H1 (cell line): ENCODE measurements around the gene ATP9B. TPM values are rescaled to one million over a fixed set of nuclear protein-coding genes. Genes with fewer than 3 reads are reported as not detected.
A peak's percentile ranks its signal among the peaks of the same experiment; 100 is the strongest.

Experiments used
- CTCF ChIA-PET: fragments of 300-600 bp; sonication (Branson Sonifier 250); formaldehyde crosslinking; loops from one replicate; lab custom pipeline; 2021; ENCODE audit not compliant: partially characterized antibody; lab: Charles Lee
- POLR2A ChIA-PET: fragments of 300-600 bp; sonication (Branson Sonifier 250); formaldehyde crosslinking; loops from one replicate; lab custom pipeline; 2021; ENCODE audit warnings: inconsistent platforms; ENCODE audit not compliant: partially characterized antibody; lab: Charles Lee
- DNase-seq, 2 experiments: peaks; one replicate each; pipeline versions ENCODE4 v3.0.0 to v3.0.0-alpha.2; 2010 to 2022; ENCODE audit warnings: low spot score in 2 of 2, low read depth in 1 of 2, mixed read lengths in 1 of 2
- FAIRE-seq: peaks from 2 replicates; lab custom pipeline; 2011; peaks lifted over from hg19 to GRCh38; lab: Jason Lieb, UNC
- H2AFZ ChIP-seq: 2 replicates; pipeline ENCODE4 v1.8.1; 2012; ENCODE audit warnings: low read length, inconsistent platforms
- H2AK5ac ChIP-seq: 2 replicates; pipeline ENCODE4 v1.6.1; 2013; ENCODE audit warnings: low read depth, low read length
- H2BK120ac ChIP-seq: replicated peaks from 2 replicates; pipeline ENCODE3; 2013; ENCODE audit warnings: low read depth, low read length, inconsistent platforms
- H2BK12ac ChIP-seq: 2 replicates; pipeline ENCODE4 v1.6.1; 2013; ENCODE audit warnings: low read depth, low read length
- H2BK15ac ChIP-seq: 2 replicates; pipeline ENCODE4 v1.6.1; 2013; ENCODE audit warnings: low read length
- H2BK20ac ChIP-seq: 2 replicates; pipeline ENCODE4 v1.6.1; 2013; ENCODE audit warnings: low read length
- H2BK5ac ChIP-seq: 2 replicates; pipeline ENCODE4 v1.6.1; 2013; ENCODE audit warnings: low read depth, low read length
- H3K14ac ChIP-seq: 2 replicates; pipeline ENCODE4 v1.6.1; 2013; ENCODE audit warnings: inconsistent platforms; ENCODE audit not compliant: insufficient read length
- H3K18ac ChIP-seq: 2 replicates; pipeline ENCODE4 v1.6.1; 2013; ENCODE audit warnings: low read length; ENCODE audit errors: extremely low read depth
- H3K23ac ChIP-seq: 2 replicates; pipeline ENCODE4 v1.6.1; 2013; ENCODE audit warnings: inconsistent platforms; ENCODE audit not compliant: insufficient read length
- H3K23me2 ChIP-seq: 2 replicates; pipeline ENCODE4 v1.6.1; 2013; ENCODE audit warnings: low read depth, low read length
- H3K27ac ChIP-seq: 2 replicates; pipeline ENCODE4 v1.6.1; 2011; ENCODE audit warnings: low read depth, low read length, inconsistent platforms
- H3K27me3 ChIP-seq, 4 experiments: replicated peaks in 1 of 4; 1 replicate in 1 of 4; 2 replicates in 3 of 4; pipeline versions ENCODE4 v1.6.1 to v1.8.1; 2011 to 2013; ENCODE audit warnings: low read length in 3 of 4, mild to moderate bottlenecking in 3 of 4, inconsistent platforms in 2 of 4, mixed read lengths in 2 of 4, moderate library complexity in 1 of 4; ENCODE audit not compliant: control insufficient read depth in 3 of 4, insufficient read depth in 3 of 4; ENCODE audit errors: extremely low read depth in 1 of 4
- H3K36me3 ChIP-seq, 4 experiments: 2 replicates each; pipeline versions ENCODE4 v1.6.1 to v1.8.1; 2011 to 2013; ENCODE audit warnings: mild to moderate bottlenecking in 4 of 4, low read length in 3 of 4, moderate library complexity in 2 of 4, control low read depth in 1 of 4, inconsistent platforms in 1 of 4; ENCODE audit not compliant: insufficient read depth in 4 of 4, control insufficient read depth in 2 of 4
- H3K4ac ChIP-seq: replicated peaks from 2 replicates; pipeline ENCODE3; 2013; ENCODE audit warnings: low read length, low read depth, mixed read lengths, inconsistent platforms; ENCODE audit not compliant: insufficient read length
- H3K4me1 ChIP-seq, 4 experiments: replicated peaks in 1 of 4; 1 replicate in 1 of 4; 2 replicates in 3 of 4; pipeline versions ENCODE4 v1.6.1 to v1.8.1; 2011 to 2013; ENCODE audit warnings: low read length in 3 of 4, inconsistent platforms in 2 of 4, mixed read lengths in 1 of 4; ENCODE audit not compliant: insufficient read depth in 4 of 4, control insufficient read depth in 3 of 4
- H3K4me2 ChIP-seq, 2 experiments: 2 replicates each; pipeline versions ENCODE4 v1.6.1 to v1.8.1; 2011 to 2013; ENCODE audit warnings: low read depth in 2 of 2, low read length in 2 of 2, control low read depth in 1 of 2, inconsistent platforms in 1 of 2, mild to moderate bottlenecking in 1 of 2; ENCODE audit not compliant: insufficient read depth in 1 of 2
- H3K4me3 ChIP-seq, 4 experiments: fragments of 200-600, 300-600 bp in 1 of 4; sonication (generic), shearing (Covaris generic), sonication (Bioruptor Twin) in 1 of 4; 2 replicates each; pipeline versions ENCODE4 v1.5.1 to v1.8.1; 2011 to 2016; ENCODE audit warnings: low read length in 4 of 4, low read depth in 3 of 4, control low read depth in 2 of 4, inconsistent platforms in 2 of 4, mild to moderate bottlenecking in 2 of 4, mixed read lengths in 1 of 4, moderate library complexity in 1 of 4; ENCODE audit not compliant: insufficient read depth in 2 of 4; ENCODE audit errors: extremely low read depth in 1 of 4
- H3K56ac ChIP-seq: replicated peaks from 2 replicates; pipeline ENCODE3; 2013; ENCODE audit warnings: low read depth, mild to moderate bottlenecking, mixed read lengths, low read length, inconsistent platforms; ENCODE audit not compliant: insufficient read length
- H3K79me1 ChIP-seq: 2 replicates; pipeline ENCODE4 v1.6.1; 2013; ENCODE audit warnings: low read depth, low read length, control low read depth
- H3K79me2 ChIP-seq, 2 experiments: 2 replicates each; pipeline versions ENCODE4 v1.6.1 to v1.8.1; 2012 to 2013; ENCODE audit warnings: low read length in 2 of 2, mild to moderate bottlenecking in 2 of 2, inconsistent platforms in 1 of 2; ENCODE audit not compliant: insufficient read depth in 2 of 2, control insufficient read depth in 1 of 2
- H3K9ac ChIP-seq, 4 experiments: replicated peaks in 1 of 4; 1 replicate in 1 of 4; 2 replicates in 3 of 4; pipeline versions ENCODE4 v1.6.1 to v1.8.1; 2011 to 2013; ENCODE audit warnings: low read depth in 3 of 4, low read length in 3 of 4, control low read depth in 2 of 4, mild to moderate bottlenecking in 2 of 4, moderate library complexity in 2 of 4, inconsistent platforms in 1 of 4; ENCODE audit errors: extremely low read depth in 1 of 4
- H3K9me3 ChIP-seq, 2 experiments: 2 replicates each; pipeline versions ENCODE4 v1.6.1 to v1.8.1; 2012 to 2013; ENCODE audit warnings: mild to moderate bottlenecking in 2 of 2, moderate library complexity in 2 of 2, control low read depth in 1 of 2, inconsistent platforms in 1 of 2, low read depth in 1 of 2, low read length in 1 of 2, mixed read lengths in 1 of 2; ENCODE audit not compliant: insufficient read depth in 2 of 2
- H4K20me1 ChIP-seq, 2 experiments: replicated peaks in 1 of 2; 2 replicates each; pipeline versions ENCODE3 to v1.8.1; 2011 to 2013; ENCODE audit warnings: inconsistent platforms in 2 of 2, low read length in 2 of 2, mild to moderate bottlenecking in 1 of 2; ENCODE audit not compliant: insufficient read depth in 2 of 2, control insufficient read depth in 1 of 2
- H4K5ac ChIP-seq: 2 replicates; pipeline ENCODE4 v1.6.1; 2013; ENCODE audit warnings: low read length, low read depth, mixed read lengths, inconsistent platforms; ENCODE audit not compliant: insufficient read length
- H4K8ac ChIP-seq: 2 replicates; pipeline ENCODE4 v1.8.0; 2013; ENCODE audit warnings: mild to moderate bottlenecking, moderate library complexity, low read length, inconsistent platforms; ENCODE audit not compliant: insufficient read depth; ENCODE audit errors: extremely low read depth
- H4K91ac ChIP-seq: replicated peaks from 2 replicates; pipeline ENCODE3; 2013; ENCODE audit warnings: low read length, mixed read lengths, inconsistent platforms; ENCODE audit not compliant: insufficient read length
- ASH2L ChIP-seq: fragments of 200-600, 300-600 bp; sonication (generic); IDR thresholded peaks from one replicate; pipeline ENCODE4 v1.7.1; 2017; ENCODE audit warnings: low read length
- BCL11A ChIP-seq, 2 experiments: IDR thresholded peaks; one replicate each; pipeline ENCODE4 v1.6.1; 2011; ENCODE audit warnings: low read depth in 2 of 2, low read length in 2 of 2, mild to moderate bottlenecking in 2 of 2
- BRCA1 ChIP-seq: IDR thresholded peaks from 2 replicates; pipeline ENCODE4 v1.6.1; 2012; ENCODE audit warnings: low read depth, low read length, improper control_type of control experiment
- JUN ChIP-seq: IDR thresholded peaks from 2 replicates; pipeline ENCODE4 v1.6.1; 2011; ENCODE audit warnings: low read depth, mild to moderate bottlenecking, improper control_type of control experiment, low read length
- JUND ChIP-seq: IDR thresholded peaks from 2 replicates; pipeline ENCODE4 v1.6.1; 2011; ENCODE audit warnings: mild to moderate bottlenecking, improper control_type of control experiment, low read length
- KDM1A ChIP-seq: fragments of 200-600, 300-600 bp; sonication (generic); IDR thresholded peaks from 2 replicates; pipeline ENCODE4 v1.7.1; 2016; ENCODE audit warnings: mild to moderate bottlenecking, low read length, borderline replicate concordance
- KDM4A ChIP-seq: IDR thresholded peaks from one replicate; pipeline ENCODE4 v1.7.1; 2012; ENCODE audit warnings: low read depth, mild to moderate bottlenecking, moderate library complexity, low read length, inconsistent platforms; ENCODE audit not compliant: severe bottlenecking
- NRF1 ChIP-seq: IDR thresholded peaks from 2 replicates; pipeline ENCODE4 v1.6.1; 2011; ENCODE audit warnings: mild to moderate bottlenecking, low read depth, low read length, improper control_type of control experiment
- POLR2AphosphoS5 ChIP-seq: IDR thresholded peaks from 2 replicates; pipeline ENCODE4 v1.6.1; 2011; ENCODE audit warnings: low read depth, low read length
- POU5F1 ChIP-seq: IDR thresholded peaks from 2 replicates; pipeline ENCODE4 v1.6.1; 2011; ENCODE audit warnings: low read depth, mild to moderate bottlenecking, low read length, moderate library complexity
- RAD21 ChIP-seq, 2 experiments: IDR thresholded peaks in 1 of 2; conservative IDR thresholded peaks in 1 of 2; 2 replicates each; pipeline ENCODE4 v1.6.1; 2011; ENCODE audit warnings: low read depth in 2 of 2, low read length in 2 of 2, improper control_type of control experiment in 1 of 2, inconsistent platforms in 1 of 2, mild to moderate bottlenecking in 1 of 2, moderate library complexity in 1 of 2
- TBP ChIP-seq: IDR thresholded peaks from 2 replicates; pipeline ENCODE4 v1.6.1; 2011; ENCODE audit warnings: low read depth, low read length, improper control_type of control experiment
- WGBS, 2 experiments: shearing (Covaris generic) in 1 of 2; methylation state at CpG; one replicate each; pipeline versions ENCODE4 v1.1.6 to v1.1.7; 2013 to 2015; ENCODE audit warnings: low lambda C conversion rate in 2 of 2, mixed read lengths in 2 of 2, inconsistent platforms in 1 of 2, low coverage in 1 of 2, missing lambda C conversion rate in 1 of 2; ENCODE audit not compliant: insufficient replicate concordance in 2 of 2, insufficient coverage in 1 of 2, insufficient read length in 1 of 2; ENCODE audit errors: extremely low coverage in 1 of 2, missing lambda C conversion rate in 1 of 2; 5-methylcytosine and 5-hydroxymethylcytosine counted together
- polyA plus RNA-seq, 7 experiments: library from polyadenylated mRNA; depleted of rRNA in 3 of 7; stranded (reverse) in 5 of 7; unstranded in 2 of 7; fragments of >200 nt in 5 of 7; fragments of 200-250 nt in 2 of 7; gene quantifications; 1 replicate in 5 of 7; 2 replicates in 1 of 7; 4 replicates in 1 of 7; pipeline versions ENCODE4 v1.2.1 to v1.2.3, GENCODE V29; 2011 to 2013; ENCODE audit warnings: missing spikeins in 2 of 7, mixed read lengths in 2 of 7
- total RNA-seq: library from RNA; stranded (reverse); fragmentation: NEBNext Ultra II Directional; extraction: Animal tissue kit (Norgen Biotek cat#: 25700); gene quantifications from 2 replicates; pipeline ENCODE4 v1.2.1, GENCODE V29; 2021

The ATP9B gene
- total and polyA plus RNA-seq, 2 of the 8 experiments (the other 6 are each of a cell fraction or from before 2014, with no cell fraction given) = 15.1 to 21.7 TPM

GRCh38 chr18:79329786-79330185 lies 260.6 kb downstream of the ATP9B start:
- Histone ChIP-seq H3K56ac (no peak overlapping the region), H3K79me2 (no peaks in the 10 kb centered on the region), H2AK5ac (no peak overlapping the region), H3K23ac (no peak overlapping the region), H3K18ac (no peak overlapping the region), H3K23me2 (no peaks in the 10 kb centered on the region), H3K9me3 (peaks cover 8 to 11% of the 10 kb centered on the region in 2 experiments; a peak in 3 of 4 replicates), H2BK12ac (no peak overlapping the region), H4K5ac (no peak overlapping the region), H3K4me3 (no peak overlapping the region), H3K27me3 (no peaks in the 10 kb centered on the region), H2BK5ac (no peak overlapping the region), H3K9ac (no peak overlapping the region), H3K27ac (no peak overlapping the region), H3K79me1 (no peaks in the 10 kb centered on the region), H2BK120ac (no peak overlapping the region), H2AFZ (no peak overlapping the region), H2BK15ac (no peak overlapping the region), H3K4me1 (no peaks in the 10 kb centered on the region), H4K20me1 (peaks cover 0 to 3% of the 10 kb centered on the region in 2 experiments), H4K8ac (no peak overlapping the region), H3K36me3 (no peaks in the 10 kb centered on the region; a peak in 1 of 8 replicates), H3K4me2 (no peak overlapping the region), H3K14ac (no peak overlapping the region), H2BK20ac (no peak overlapping the region), H3K4ac (no peak overlapping the region), H4K91ac (no peak overlapping the region)
- ChIA-PET CTCF (no interaction called here), POLR2A (no interaction called here)
- FAIRE-seq (no peak), DNase-seq (peak in 1 of 2 experiments; percentile 6)
- no peak for TF ChIP-seq KDM1A
- TF ChIP-seq ASH2L = no peak
- no peak for TF ChIP-seq POU5F1
- no peak for TF ChIP-seq JUND
- no peak for TF ChIP-seq RAD21 (IDR thresholded peaks at IDR 0.05 in 1 of 2, conservative IDR thresholded peaks at IDR 0.05 in 1 of 2; ENCODE audit: low read depth in 2 of 2, low read length in 2 of 2)
- TF ChIP-seq NRF1 = no peak
- TF ChIP-seq KDM4A = no peak
- no peak for TF ChIP-seq BRCA1
- no peak for TF ChIP-seq BCL11A (IDR thresholded peaks at IDR 0.05; ENCODE audit: low read depth in 2 of 2, low read length in 2 of 2)
- TF ChIP-seq TBP = no peak
- TF ChIP-seq JUN = no peak
- TF ChIP-seq POLR2AphosphoS5 = no peak
- 93% methylated on average over 9 of the region's 9 CpGs; no CpG with 5 or more reads in 1 of the 2 experiments for WGBS, 2 experiments
